CD14-positive monocyte (primary cell): ENCODE results near the gene ATP2C2. TPM values are rescaled to one million over a fixed set of nuclear protein-coding genes. Genes with fewer than 3 reads are reported as not detected.
"Not testable (repeated sequence)": the region's sequence is repeated elsewhere in the genome, so short reads cannot be mapped to it uniquely, and the experiment has no call there.

Experiments
- DNase-seq, 3 donors: peaks; one replicate each; pipeline ENCODE4 v3.0.0-alpha.2; 2011 to 2022
- H2AFZ ChIP-seq: 2 replicates; pipeline ENCODE4 v1.6.0; 2012; ENCODE audit warnings: mild to moderate bottlenecking, low read depth, low read length, inconsistent platforms; ENCODE audit not compliant: insufficient read depth, poor library complexity, severe bottlenecking
- H3K27ac ChIP-seq, 2 donors: 1 replicate in 1 of 2; 2 replicates in 1 of 2; pipeline ENCODE4 v1.5.1; 2012 to 2013; ENCODE audit warnings: low read length in 2 of 2, control low read depth in 1 of 2, inconsistent platforms in 1 of 2, low read depth in 1 of 2, mild to moderate bottlenecking in 1 of 2
- H3K27me3 ChIP-seq, 2 donors: one replicate each; pipeline versions ENCODE4 v1.6.0 to v1.6.1; 2011 to 2013; ENCODE audit warnings: low read length in 2 of 2; ENCODE audit not compliant: control insufficient read depth in 2 of 2, insufficient read depth in 2 of 2
- H3K36me3 ChIP-seq, 2 donors: replicated peaks in 1 of 2; 1 replicate in 1 of 2; 2 replicates in 1 of 2; pipeline versions ENCODE4 v1.5.1 to v1.6.1; 2012 to 2013; ENCODE audit warnings: low read length in 2 of 2, control low read depth in 1 of 2, inconsistent platforms in 1 of 2, mild to moderate bottlenecking in 1 of 2; ENCODE audit not compliant: insufficient read depth in 2 of 2, control insufficient read depth in 1 of 2
- H3K4me1 ChIP-seq, 2 donors: 1 replicate in 1 of 2; 2 replicates in 1 of 2; pipeline versions ENCODE4 v1.5.1 to v1.6.1; 2012 to 2013; ENCODE audit warnings: low read length in 2 of 2, control low read depth in 1 of 2, inconsistent platforms in 1 of 2, mild to moderate bottlenecking in 1 of 2, moderate library complexity in 1 of 2; ENCODE audit not compliant: insufficient read depth in 2 of 2, control insufficient read depth in 1 of 2
- H3K4me2 ChIP-seq: replicated peaks from 2 replicates; pipeline ENCODE3; 2012; ENCODE audit warnings: low read length, moderate library complexity, mild to moderate bottlenecking; ENCODE audit not compliant: poor library complexity, severe bottlenecking; ENCODE audit errors: extremely low read depth
- H3K4me3 ChIP-seq, 3 experiments: fragments of 200-600 bp in 1 of 3; sonication (generic) in 1 of 3; replicated peaks in 1 of 3; 1 replicate in 2 of 3; 2 replicates in 1 of 3; pipeline ENCODE4 v1.5.1; 2011 to 2013; ENCODE audit warnings: low read length in 3 of 3, mild to moderate bottlenecking in 3 of 3, control low read depth in 2 of 3, low read depth in 2 of 3, inconsistent platforms in 1 of 3, moderate library complexity in 1 of 3
- H3K79me2 ChIP-seq: 2 replicates; pipeline ENCODE4 v1.6.0; 2012; ENCODE audit warnings: mild to moderate bottlenecking, control low read depth, inconsistent platforms, low read length, moderate library complexity; ENCODE audit not compliant: insufficient read depth
- H3K9ac ChIP-seq: 2 replicates; pipeline ENCODE4 v1.6.0; 2017; ENCODE audit warnings: low read length, mild to moderate bottlenecking; ENCODE audit not compliant: insufficient read depth, poor library complexity, severe bottlenecking
- H3K9me3 ChIP-seq, 2 donors: replicated peaks in 1 of 2; 1 replicate in 1 of 2; 2 replicates in 1 of 2; pipeline versions ENCODE4 v1.5.1 to v1.6.1; 2012 to 2013; ENCODE audit warnings: low read length in 2 of 2, control low read depth in 1 of 2; ENCODE audit not compliant: control insufficient read depth in 1 of 2, insufficient read depth in 1 of 2
- H4K20me1 ChIP-seq: 2 replicates; pipeline ENCODE4 v1.6.0; 2012; ENCODE audit warnings: mild to moderate bottlenecking, low read length, control low read depth, moderate library complexity; ENCODE audit not compliant: insufficient read depth
- H3K27ac Mint-ChIP-seq, 7 donors: one replicate each; pipeline ENCODE4 v1.8.0; 2020; ENCODE audit warnings: mild to moderate bottlenecking in 7 of 7, mixed read lengths in 7 of 7, moderate library complexity in 6 of 7, inconsistent platforms in 2 of 7
- H3K27me3 Mint-ChIP-seq, 3 donors: one replicate each; pipeline ENCODE4 v1.8.0; 2021 to 2022; ENCODE audit warnings: low read depth in 3 of 3, mild to moderate bottlenecking in 3 of 3, mixed read lengths in 3 of 3, moderate library complexity in 3 of 3, inconsistent platforms in 1 of 3
- H3K36me3 Mint-ChIP-seq, 2 donors: one replicate each; pipeline ENCODE4 v1.8.0; 2020; ENCODE audit warnings: mixed read lengths in 2 of 2, inconsistent platforms in 1 of 2, mild to moderate bottlenecking in 1 of 2
- H3K4me1 Mint-ChIP-seq: one replicate; pipeline ENCODE4 v1.8.0; 2020; ENCODE audit warnings: mild to moderate bottlenecking, mixed read lengths
- H3K4me3 Mint-ChIP-seq, 2 donors: one replicate each; pipeline ENCODE4 v1.8.0; 2020; ENCODE audit warnings: mild to moderate bottlenecking in 2 of 2, mixed read lengths in 2 of 2, moderate library complexity in 1 of 2
- H3K9me3 Mint-ChIP-seq, 7 donors: one replicate each; pipeline ENCODE4 v1.8.0; 2020 to 2022; ENCODE audit warnings: mixed read lengths in 7 of 7, mild to moderate bottlenecking in 6 of 7, moderate library complexity in 6 of 7, inconsistent platforms in 2 of 7
- CTCF ChIP-seq: fragments of 200-600 bp; IDR thresholded peaks from one replicate; pipeline ENCODE4 v1.8.0; 2022; ENCODE audit warnings: antibody characterized with exemption, mild to moderate bottlenecking
- WGBS: methylation state at CpG from one replicate; pipeline ENCODE4 v1.1.5; 2013; ENCODE audit warnings: missing lambda C conversion rate; ENCODE audit not compliant: insufficient coverage; 5-methylcytosine and 5-hydroxymethylcytosine counted together
- intact Hi-C, 2 donors: fragments of 100-400 bp; cut with micrococcal nuclease; formaldehyde crosslinking; loops; one replicate each; pipeline versions ENCODE4 v1.15.0 to v1.15.1; 2023
- polyA plus RNA-seq, 3 donors: library from polyadenylated mRNA; depleted of rRNA in 1 of 3; unstranded in 2 of 3; stranded (reverse) in 1 of 3; fragments of 300-500 nt in 2 of 3; fragments of >200 nt in 1 of 3; fragmentation: Illumina TruSeq in 2 of 3; gene quantifications; 1 replicate in 2 of 3; 2 replicates in 1 of 3; pipeline ENCODE4 v1.2.3, GENCODE V29; 2012 to 2021

Gene ATP2C2
- polyA plus RNA-seq, 3 donors, result 0.05 TPM; not detected in 2

- H2AFZ ChIP-seq, result no peak overlapping the region
- H3K36me3 Mint-ChIP-seq, result no peaks in the 10 kb centered on the region
- intact Hi-C loops, result no loop called here
These were observed 34.3 kb upstream of the ATP2C2 start for GRCh38 chr16:84334058-84334457.

GRCh38 chr16:84334482-84334881 lies 33.9 kb upstream of the ATP2C2 start:
- Histone ChIP-seq H3K79me2 (no peaks in the 10 kb centered on the region), H3K9me3 (peaks cover 3 to 6% of the 10 kb centered on the region in 2 donors), H3K9ac (no peak overlapping the region), H3K27ac (no peak overlapping the region), H3K36me3 (no peaks in the 10 kb centered on the region), H4K20me1 (no peaks in the 10 kb centered on the region), H2AFZ (no peak overlapping the region), H3K4me3 (no peak overlapping the region), H3K4me1 (no peaks in the 10 kb centered on the region), H3K27me3 (no peaks in the 10 kb centered on the region), H3K4me2 (no peak overlapping the region)
- Mint-ChIP-seq H3K4me3 (no peak overlapping the region), H3K27me3 (peaks cover 6 to 15% (median 8%) of the 10 kb centered on the region in 3 donors), H3K9me3 (peaks cover 3 to 27% (median 18%) of the 10 kb centered on the region in 7 donors), H3K36me3 (no peaks in the 10 kb centered on the region), H3K4me1 (no peaks in the 10 kb centered on the region), H3K27ac (no peak overlapping the region)
- WGBS, result 100% methylated on average over 1 of the region's 1 CpG
- no peak for DNase-seq
- intact Hi-C loops, result no loop called here
- TF ChIP-seq CTCF, result no peak

More at GRCh38 chr16:84334058-84334457, 34.3 kb upstream of the ATP2C2 start:
- Histone ChIP-seq H3K27ac (no peak overlapping the region), H3K4me2 (no peak overlapping the region), H3K27me3 (no peaks in the 10 kb centered on the region), H3K36me3 (no peaks in the 10 kb centered on the region), H3K9me3 (peaks cover 3 to 6% of the 10 kb centered on the region in 2 donors), H3K4me3 (no peak overlapping the region), H3K9ac (no peak overlapping the region), H3K4me1 (no peaks in the 10 kb centered on the region), H4K20me1 (no peaks in the 10 kb centered on the region), H3K79me2 (no peaks in the 10 kb centered on the region)
- WGBS, result 91% methylated on average over 3 of the region's 3 CpGs
- H3K9me3 Mint-ChIP-seq, result peaks cover 3 to 27% (median 18%) of the 10 kb centered on the region in 7 donors
- no peak for TF ChIP-seq CTCF
- H3K4me1 Mint-ChIP-seq, result no peaks in the 10 kb centered on the region
- no peak for DNase-seq
- H3K27ac Mint-ChIP-seq, result no peak overlapping the region
- no peak overlapping the region for H3K4me3 Mint-ChIP-seq
- H3K27me3 Mint-ChIP-seq, result peaks cover 3 to 12% (median 5%) of the 10 kb centered on the region in 3 donors

GRCh38 chr16:84337236-84337635 lies 31.1 kb upstream of the ATP2C2 start:
- H3K27ac ChIP-seq, H2AFZ ChIP-seq, H3K36me3 ChIP-seq, H3K9ac ChIP-seq, H3K79me2 ChIP-seq, intact Hi-C loops, H4K20me1 ChIP-seq, H3K4me1 ChIP-seq, H3K27ac Mint-ChIP-seq, H3K4me1 Mint-ChIP-seq, H3K36me3 Mint-ChIP-seq, H3K4me2 ChIP-seq, H3K27me3 ChIP-seq, H3K4me3 ChIP-seq, H3K9me3 ChIP-seq, H3K4me3 Mint-ChIP-seq, DNase-seq: not testable (repeated sequence)
- Mint-ChIP-seq H3K27me3 (peaks cover 8 to 18% (median 14%) of the 10 kb centered on the region in 3 donors), H3K9me3 (peaks cover 3 to 27% (median 18%) of the 10 kb centered on the region in 7 donors)
